GM12878 (cell line): Measurements from ENCODE around the gene BNIPL. TPM values are rescaled to one million over a fixed set of nuclear protein-coding genes. Genes with fewer than 3 reads are reported as not detected.
A peak's percentile ranks its signal among the peaks of the same experiment; 100 is the strongest.

Experiments
- CHD2 ChIP-seq: IDR thresholded peaks from 2 replicates; pipeline ENCODE4 v1.6.1; 2011; ENCODE audit warnings: low read depth, low read length, improper control_type of control experiment, borderline replicate concordance
- DPF2 ChIP-seq: fragments of 450-650 bp; IDR thresholded peaks from 2 replicates; pipeline ENCODE4 v1.6.1; 2017; ENCODE audit warnings: mild to moderate bottlenecking
- SIN3A ChIP-seq: IDR thresholded peaks from 2 replicates; pipeline ENCODE4 v1.6.1; 2012; ENCODE audit warnings: low read depth, low read length, improper control_type of control experiment
- TAF1 ChIP-seq: IDR thresholded peaks from 2 replicates; pipeline ENCODE4 v1.6.1; 2011; ENCODE audit warnings: mild to moderate bottlenecking, low read depth, low read length, borderline replicate concordance
- TBL1XR1 ChIP-seq: IDR thresholded peaks from 2 replicates; pipeline ENCODE4 v1.6.1; 2012; ENCODE audit warnings: low read depth, low read length, improper control_type of control experiment
- TCF3 ChIP-seq: IDR thresholded peaks from 2 replicates; pipeline ENCODE4 v1.6.1; 2012; ENCODE audit warnings: low read depth, mild to moderate bottlenecking, low read length, borderline replicate concordance; ENCODE audit not compliant: insufficient read depth
- YBX1 ChIP-seq: fragments of 450-650 bp; IDR thresholded peaks from 2 replicates; pipeline ENCODE4 v1.6.1; 2016; ENCODE audit warnings: antibody characterized with exemption
- ZBED1 ChIP-seq: IDR thresholded peaks from 2 replicates; pipeline ENCODE4 v1.6.1; 2016; ENCODE audit warnings: borderline replicate concordance
- ZNF274 ChIP-seq: IDR thresholded peaks from one replicate; pipeline ENCODE4 v1.8.0; 2011; ENCODE audit not compliant: insufficient read length, insufficient read depth
- ZNF384 ChIP-seq: IDR thresholded peaks from 2 replicates; pipeline ENCODE4 v1.6.1; 2012; ENCODE audit warnings: low read depth, mild to moderate bottlenecking, low read length, improper control_type of control experiment, borderline replicate concordance
- ZSCAN29 ChIP-seq: fragments of 450-650 bp; IDR thresholded peaks from 2 replicates; pipeline ENCODE4 v1.6.1; 2017; ENCODE audit warnings: mild to moderate bottlenecking, moderate library complexity
- polyA plus RNA-seq, 11 experiments: library from polyadenylated mRNA; depleted of rRNA in 4 of 11; unstranded in 6 of 11; stranded (reverse) in 5 of 11; fragments of >200 nt; fragmentation: Nextera tagmentation in 4 of 11; fragmentation: Illumina TruSeq in 1 of 11; extraction: Ambion mirVana in 4 of 11; extraction: Trizol in 1 of 11; gene quantifications; 1 replicate in 1 of 11; 2 replicates in 10 of 11; pipeline versions ENCODE4 v1.2.1 to v1.2.3, GENCODE V29; 2011 to 2016; ENCODE audit warnings: inconsistent platforms in 2 of 11, missing spikeins in 2 of 11, low read depth in 1 of 11
- total RNA-seq, 4 experiments: library from RNA; depleted of rRNA in 3 of 4; stranded (reverse); fragments of >200 nt in 3 of 4; fragmentation: Illumina TruSeq in 1 of 4; extraction: Trizol in 1 of 4; gene quantifications; 2 replicates each; pipeline versions ENCODE4 v1.2.1 to v1.2.3, GENCODE V29; 2013 to 2021
- TF ChIP-seq, protein P1 (sequence below): IDR thresholded peaks from 2 replicates; pipeline ENCODE4 v1.6.1; 2012; ENCODE audit warnings: mild to moderate bottlenecking, low read depth, low read length
- TF ChIP-seq, protein P2 (sequence below), 3 experiments: IDR thresholded peaks in 2 of 3; conservative IDR thresholded peaks in 1 of 3; 2 replicates each; pipeline ENCODE4 v1.5.1; 2011; ENCODE audit warnings: low read depth in 3 of 3, low read length in 3 of 3, mild to moderate bottlenecking in 3 of 3, control low read depth in 2 of 3, moderate library complexity in 2 of 3, inconsistent platforms in 1 of 3, mixed read lengths in 1 of 3; ENCODE audit not compliant: control insufficient read depth in 2 of 3, insufficient read depth in 1 of 3; ENCODE audit errors: extremely low read depth in 1 of 3
- TF ChIP-seq, protein P3 (sequence below): IDR thresholded peaks from 2 replicates; pipeline ENCODE4 v1.6.1; 2012; ENCODE audit warnings: low read depth, low read length, improper control_type of control experiment
- TF ChIP-seq, protein P4 (sequence below): fragments of 450-650 bp; IDR thresholded peaks from 2 replicates; pipeline ENCODE4 v1.6.1; 2016; ENCODE audit warnings: mild to moderate bottlenecking
- TF ChIP-seq, protein P5 (sequence below): IDR thresholded peaks from 2 replicates; pipeline ENCODE4 v1.6.1; 2011; ENCODE audit warnings: low read depth, low read length, improper control_type of control experiment, borderline replicate concordance
- TF ChIP-seq, protein P6 (sequence below): fragments of 450-650 bp; IDR thresholded peaks from 2 replicates; pipeline ENCODE4 v1.6.1; 2017; ENCODE audit warnings: low read depth, mild to moderate bottlenecking, moderate library complexity

BNIPL gene
- total and polyA plus RNA-seq, 10 of the 15 experiments (the other 5 are each of a cell fraction or from before 2014, with no cell fraction given), result 0.05 to 1.1 (median 0.17) TPM

DNA sequence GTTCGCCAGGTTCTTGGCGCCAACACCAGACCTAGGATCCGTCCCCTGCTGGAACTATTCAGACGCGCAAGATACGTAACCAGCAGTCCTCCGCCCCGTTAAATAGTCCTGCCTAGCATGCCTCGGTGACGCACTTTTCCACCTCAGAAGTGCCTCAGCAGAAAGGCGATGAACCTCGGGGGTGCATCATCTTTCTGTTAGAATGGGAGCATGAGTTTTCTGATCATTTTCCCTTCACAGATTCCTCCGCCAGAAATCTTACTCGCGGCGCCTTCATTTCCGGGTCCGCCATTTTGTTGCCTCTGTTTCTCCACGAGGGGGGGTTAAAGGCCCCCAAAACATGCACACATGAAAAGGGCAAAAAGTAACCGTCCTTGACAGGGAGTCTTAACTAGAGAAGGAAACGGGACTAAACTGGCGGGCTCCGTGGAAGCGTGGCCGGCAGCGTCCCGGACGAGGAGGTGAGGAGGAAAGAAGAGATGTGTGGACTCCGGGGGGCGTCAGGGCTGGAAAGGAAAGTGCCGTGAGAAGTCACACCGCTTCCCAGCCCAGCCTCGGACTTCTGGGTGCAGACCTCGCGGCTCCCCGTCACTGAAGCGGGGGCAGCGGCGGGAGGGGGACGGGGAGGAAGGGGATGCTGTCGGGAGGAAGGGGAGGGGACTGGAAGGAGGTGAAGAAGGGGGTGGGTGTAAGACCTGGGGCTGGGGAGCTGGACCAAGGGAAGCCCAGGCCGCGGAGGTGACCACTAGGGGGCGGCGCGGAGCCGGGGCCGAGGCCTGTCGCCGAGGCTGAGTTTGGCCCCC lies 34.3 kb downstream of the BNIPL start, which contains the start of gene GABPB2 (continued):
- TF ChIP-seq, protein P1, sequence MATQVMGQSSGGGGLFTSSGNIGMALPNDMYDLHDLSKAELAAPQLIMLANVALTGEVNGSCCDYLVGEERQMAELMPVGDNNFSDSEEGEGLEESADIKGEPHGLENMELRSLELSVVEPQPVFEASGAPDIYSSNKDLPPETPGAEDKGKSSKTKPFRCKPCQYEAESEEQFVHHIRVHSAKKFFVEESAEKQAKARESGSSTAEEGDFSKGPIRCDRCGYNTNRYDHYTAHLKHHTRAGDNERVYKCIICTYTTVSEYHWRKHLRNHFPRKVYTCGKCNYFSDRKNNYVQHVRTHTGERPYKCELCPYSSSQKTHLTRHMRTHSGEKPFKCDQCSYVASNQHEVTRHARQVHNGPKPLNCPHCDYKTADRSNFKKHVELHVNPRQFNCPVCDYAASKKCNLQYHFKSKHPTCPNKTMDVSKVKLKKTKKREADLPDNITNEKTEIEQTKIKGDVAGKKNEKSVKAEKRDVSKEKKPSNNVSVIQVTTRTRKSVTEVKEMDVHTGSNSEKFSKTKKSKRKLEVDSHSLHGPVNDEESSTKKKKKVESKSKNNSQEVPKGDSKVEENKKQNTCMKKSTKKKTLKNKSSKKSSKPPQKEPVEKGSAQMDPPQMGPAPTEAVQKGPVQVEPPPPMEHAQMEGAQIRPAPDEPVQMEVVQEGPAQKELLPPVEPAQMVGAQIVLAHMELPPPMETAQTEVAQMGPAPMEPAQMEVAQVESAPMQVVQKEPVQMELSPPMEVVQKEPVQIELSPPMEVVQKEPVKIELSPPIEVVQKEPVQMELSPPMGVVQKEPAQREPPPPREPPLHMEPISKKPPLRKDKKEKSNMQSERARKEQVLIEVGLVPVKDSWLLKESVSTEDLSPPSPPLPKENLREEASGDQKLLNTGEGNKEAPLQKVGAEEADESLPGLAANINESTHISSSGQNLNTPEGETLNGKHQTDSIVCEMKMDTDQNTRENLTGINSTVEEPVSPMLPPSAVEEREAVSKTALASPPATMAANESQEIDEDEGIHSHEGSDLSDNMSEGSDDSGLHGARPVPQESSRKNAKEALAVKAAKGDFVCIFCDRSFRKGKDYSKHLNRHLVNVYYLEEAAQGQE, result no peak
- TF ChIP-seq SIN3A (peak; percentile 69), TAF1 (peak; percentile 89), TCF3 (peak; percentile 69; the same call in 1 of the 2 replicates), ZBED1 (peak; percentile 22; the same call in 1 of the 2 replicates), YBX1 (no peak), CHD2 (peak; percentile 97), ZNF274 (no peak), ZNF384 (peak; percentile 5; the same call in 1 of the 2 replicates), TBL1XR1 (0 out of 2 replicates have a peak, but pooled peaks have one; percentile 15), ZSCAN29 (no peak), DPF2 (peak; percentile 59)
- TF ChIP-seq, protein P2, sequence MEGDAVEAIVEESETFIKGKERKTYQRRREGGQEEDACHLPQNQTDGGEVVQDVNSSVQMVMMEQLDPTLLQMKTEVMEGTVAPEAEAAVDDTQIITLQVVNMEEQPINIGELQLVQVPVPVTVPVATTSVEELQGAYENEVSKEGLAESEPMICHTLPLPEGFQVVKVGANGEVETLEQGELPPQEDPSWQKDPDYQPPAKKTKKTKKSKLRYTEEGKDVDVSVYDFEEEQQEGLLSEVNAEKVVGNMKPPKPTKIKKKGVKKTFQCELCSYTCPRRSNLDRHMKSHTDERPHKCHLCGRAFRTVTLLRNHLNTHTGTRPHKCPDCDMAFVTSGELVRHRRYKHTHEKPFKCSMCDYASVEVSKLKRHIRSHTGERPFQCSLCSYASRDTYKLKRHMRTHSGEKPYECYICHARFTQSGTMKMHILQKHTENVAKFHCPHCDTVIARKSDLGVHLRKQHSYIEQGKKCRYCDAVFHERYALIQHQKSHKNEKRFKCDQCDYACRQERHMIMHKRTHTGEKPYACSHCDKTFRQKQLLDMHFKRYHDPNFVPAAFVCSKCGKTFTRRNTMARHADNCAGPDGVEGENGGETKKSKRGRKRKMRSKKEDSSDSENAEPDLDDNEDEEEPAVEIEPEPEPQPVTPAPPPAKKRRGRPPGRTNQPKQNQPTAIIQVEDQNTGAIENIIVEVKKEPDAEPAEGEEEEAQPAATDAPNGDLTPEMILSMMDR (IDR thresholded peaks at IDR 0.05 in 2 of 3, conservative IDR thresholded peaks at IDR 0.05 in 1 of 3; ENCODE audit: control insufficient read depth in 2 of 3, extremely low read depth in 1 of 3, insufficient read depth in 1 of 3, low read depth in 3 of 3, low read length in 3 of 3), result peak; percentile 82 to 98 (median 85)
- TF ChIP-seq, protein P3, sequence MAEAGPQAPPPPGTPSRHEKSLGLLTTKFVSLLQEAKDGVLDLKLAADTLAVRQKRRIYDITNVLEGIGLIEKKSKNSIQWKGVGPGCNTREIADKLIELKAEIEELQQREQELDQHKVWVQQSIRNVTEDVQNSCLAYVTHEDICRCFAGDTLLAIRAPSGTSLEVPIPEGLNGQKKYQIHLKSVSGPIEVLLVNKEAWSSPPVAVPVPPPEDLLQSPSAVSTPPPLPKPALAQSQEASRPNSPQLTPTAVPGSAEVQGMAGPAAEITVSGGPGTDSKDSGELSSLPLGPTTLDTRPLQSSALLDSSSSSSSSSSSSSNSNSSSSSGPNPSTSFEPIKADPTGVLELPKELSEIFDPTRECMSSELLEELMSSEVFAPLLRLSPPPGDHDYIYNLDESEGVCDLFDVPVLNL, result peak; percentile 82
- TF ChIP-seq, protein P4, sequence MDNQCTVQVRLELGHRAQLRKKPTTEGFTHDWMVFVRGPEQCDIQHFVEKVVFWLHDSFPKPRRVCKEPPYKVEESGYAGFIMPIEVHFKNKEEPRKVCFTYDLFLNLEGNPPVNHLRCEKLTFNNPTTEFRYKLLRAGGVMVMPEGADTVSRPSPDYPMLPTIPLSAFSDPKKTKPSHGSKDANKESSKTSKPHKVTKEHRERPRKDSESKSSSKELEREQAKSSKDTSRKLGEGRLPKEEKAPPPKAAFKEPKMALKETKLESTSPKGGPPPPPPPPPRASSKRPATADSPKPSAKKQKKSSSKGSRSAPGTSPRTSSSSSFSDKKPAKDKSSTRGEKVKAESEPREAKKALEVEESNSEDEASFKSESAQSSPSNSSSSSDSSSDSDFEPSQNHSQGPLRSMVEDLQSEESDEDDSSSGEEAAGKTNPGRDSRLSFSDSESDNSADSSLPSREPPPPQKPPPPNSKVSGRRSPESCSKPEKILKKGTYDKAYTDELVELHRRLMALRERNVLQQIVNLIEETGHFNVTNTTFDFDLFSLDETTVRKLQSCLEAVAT, result peak; percentile 96
- TF ChIP-seq, protein P5, sequence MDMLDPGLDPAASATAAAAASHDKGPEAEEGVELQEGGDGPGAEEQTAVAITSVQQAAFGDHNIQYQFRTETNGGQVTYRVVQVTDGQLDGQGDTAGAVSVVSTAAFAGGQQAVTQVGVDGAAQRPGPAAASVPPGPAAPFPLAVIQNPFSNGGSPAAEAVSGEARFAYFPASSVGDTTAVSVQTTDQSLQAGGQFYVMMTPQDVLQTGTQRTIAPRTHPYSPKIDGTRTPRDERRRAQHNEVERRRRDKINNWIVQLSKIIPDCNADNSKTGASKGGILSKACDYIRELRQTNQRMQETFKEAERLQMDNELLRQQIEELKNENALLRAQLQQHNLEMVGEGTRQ, result no peak
- TF ChIP-seq, protein P6, sequence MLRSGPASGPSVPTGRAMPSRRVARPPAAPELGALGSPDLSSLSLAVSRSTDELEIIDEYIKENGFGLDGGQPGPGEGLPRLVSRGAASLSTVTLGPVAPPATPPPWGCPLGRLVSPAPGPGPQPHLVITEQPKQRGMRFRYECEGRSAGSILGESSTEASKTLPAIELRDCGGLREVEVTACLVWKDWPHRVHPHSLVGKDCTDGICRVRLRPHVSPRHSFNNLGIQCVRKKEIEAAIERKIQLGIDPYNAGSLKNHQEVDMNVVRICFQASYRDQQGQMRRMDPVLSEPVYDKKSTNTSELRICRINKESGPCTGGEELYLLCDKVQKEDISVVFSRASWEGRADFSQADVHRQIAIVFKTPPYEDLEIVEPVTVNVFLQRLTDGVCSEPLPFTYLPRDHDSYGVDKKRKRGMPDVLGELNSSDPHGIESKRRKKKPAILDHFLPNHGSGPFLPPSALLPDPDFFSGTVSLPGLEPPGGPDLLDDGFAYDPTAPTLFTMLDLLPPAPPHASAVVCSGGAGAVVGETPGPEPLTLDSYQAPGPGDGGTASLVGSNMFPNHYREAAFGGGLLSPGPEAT, result peak; percentile 94
